NCI-H1436 treated with DMSO at 0.1 percent for 48 hours (cell line): Measurements from ENCODE around the gene ZNF91.
"Not testable (repeated sequence)": the region's sequence is repeated elsewhere in the genome, so short reads cannot be mapped to it uniquely, and the experiment has no call there.

Experiments
- DNase-seq: peaks from one replicate; lab custom pipeline; 2025; lab: John Stamatoyannopoulos, UW

Gene ZNF91

DNA sequence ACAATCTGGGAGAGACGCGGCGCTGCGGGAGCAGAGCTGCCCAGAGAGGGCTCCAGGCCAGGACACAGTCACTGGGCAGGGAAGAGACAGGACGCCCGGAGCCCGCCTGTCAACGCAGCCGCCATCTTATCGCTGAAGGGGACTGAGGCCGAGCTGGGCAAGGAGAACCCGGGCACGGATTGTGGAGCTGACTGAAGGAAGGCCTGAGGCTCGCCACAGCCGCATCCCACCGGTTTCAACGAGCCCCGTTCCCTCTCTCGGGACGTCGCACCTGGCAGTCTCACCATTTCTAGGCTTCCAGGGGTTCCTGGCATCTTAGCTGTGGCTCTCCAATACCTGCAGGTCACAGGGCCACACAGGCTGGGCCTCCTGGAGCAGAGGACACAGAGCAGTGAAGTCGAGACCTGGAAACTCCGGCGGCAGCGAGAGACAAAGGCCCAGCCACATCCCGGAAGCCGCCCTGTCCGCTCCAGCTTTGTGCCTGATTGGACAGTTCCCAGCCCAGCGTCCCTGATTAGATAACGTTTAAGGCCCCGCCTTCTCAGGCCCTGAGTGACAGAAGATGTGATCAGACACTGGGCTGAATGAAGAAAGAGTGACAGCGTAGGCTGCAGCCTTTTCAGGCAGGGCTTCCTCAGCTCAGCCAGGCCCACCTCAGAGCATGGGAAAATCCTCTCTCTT is at the start of gene ZNF91:
Gene ZNF91 (minus strand): TSS at position 431 of the 681 bp plus-strand sequence. CDS start 117 bp downstream, at position 314.
- peak; percentile 83 for DNase-seq

DNA sequence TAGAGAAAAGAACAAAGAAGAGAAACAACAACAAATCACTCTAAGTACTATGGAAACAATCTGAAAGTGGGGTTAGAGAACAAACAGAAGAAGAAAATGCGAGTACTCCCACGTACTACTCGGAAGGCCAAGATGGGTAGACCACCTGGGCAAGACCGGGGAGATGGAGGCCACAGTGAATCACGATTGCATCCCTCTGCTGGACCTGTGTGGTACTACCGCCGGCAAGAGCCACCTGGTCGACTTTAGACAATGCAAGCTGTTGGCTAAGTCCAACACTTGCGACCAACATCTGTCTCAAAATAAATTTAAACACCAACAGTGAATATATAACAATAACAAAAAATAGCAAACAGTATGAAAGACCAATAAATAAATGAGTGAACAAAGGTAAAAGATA is 45.5 kb upstream of the ZNF91 start:
- DNase-seq, result no peak

DNA sequence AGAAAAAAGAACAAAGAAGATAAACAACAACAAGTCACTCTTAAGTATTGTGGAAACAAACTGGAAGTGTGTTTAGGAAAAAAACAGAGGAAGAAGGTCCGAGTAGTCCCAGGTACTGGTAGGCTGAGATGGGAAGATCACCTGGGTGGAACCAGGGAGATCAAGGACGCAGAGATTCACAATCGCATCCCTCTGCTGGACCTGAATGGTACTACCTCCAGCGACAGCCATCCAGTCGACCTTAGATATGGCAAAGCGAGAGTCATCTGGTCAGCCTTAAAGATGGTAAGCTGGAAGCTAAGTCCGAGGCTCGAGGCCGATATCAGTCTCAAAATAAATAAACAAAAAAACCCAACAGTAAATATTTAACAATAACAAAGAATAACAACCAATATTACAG is 44.9 kb upstream of the ZNF91 start:
- no peak for DNase-seq

DNA sequence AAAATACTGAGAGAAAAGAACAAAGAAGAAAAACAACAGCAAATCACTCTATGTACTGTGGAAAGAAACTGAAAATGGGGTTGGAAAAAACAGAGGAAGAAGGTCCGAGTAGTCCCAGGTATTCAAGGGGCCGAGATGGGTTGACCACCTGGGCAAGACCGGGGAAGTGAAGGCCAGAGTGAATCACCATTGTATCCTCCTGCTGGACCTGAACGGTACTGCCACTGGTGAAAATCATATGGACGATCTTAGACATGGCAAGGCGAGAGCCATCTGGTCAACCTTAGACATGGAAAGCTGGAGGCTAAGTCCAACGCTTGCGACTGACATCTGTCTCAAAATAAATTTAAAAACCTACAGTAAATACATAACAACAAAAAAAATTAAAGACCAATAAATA is 44.4 kb upstream of the ZNF91 start:
- DNase-seq, result no peak

DNA sequence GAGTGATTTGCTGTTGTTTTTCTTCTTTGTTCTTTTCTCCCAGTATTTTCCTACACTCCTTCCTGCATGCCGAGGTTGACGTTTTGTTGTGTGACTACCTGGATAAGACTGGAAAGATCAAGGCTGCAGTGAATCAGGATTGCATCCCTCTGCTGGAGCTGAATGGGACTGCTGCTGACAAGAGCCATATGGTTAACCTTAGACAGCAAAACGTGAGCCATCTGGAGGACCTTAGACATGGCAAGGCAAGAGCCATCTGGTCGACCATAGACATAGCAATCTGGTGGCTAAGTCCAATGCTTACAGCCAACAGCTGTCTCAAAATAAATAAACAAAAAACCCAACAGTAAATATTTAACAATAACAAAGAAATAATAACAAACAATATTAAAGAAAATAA is 42.6 kb upstream of the ZNF91 start:
- DNase-seq, result no peak

DNA sequence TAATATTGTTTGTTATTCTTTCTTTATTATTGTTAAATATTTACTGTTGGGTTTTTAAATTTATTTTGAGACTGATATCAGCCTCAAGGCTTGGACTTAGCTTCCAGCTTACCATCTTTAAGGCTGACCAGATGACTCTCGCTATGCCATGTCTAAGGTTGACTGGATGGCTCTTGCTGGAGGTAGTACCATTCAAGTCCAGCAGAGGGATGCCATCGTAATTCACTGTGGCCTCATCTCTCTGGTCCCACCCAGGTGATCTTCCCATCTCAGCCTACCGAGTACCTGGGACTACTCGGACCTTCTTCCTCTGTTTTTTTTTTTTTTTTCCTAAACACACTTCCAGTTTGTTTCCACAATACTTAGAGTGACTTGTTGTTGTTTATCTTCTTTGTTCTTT is 41.7 kb upstream of the ZNF91 start:
- DNase-seq, result no peak

DNA sequence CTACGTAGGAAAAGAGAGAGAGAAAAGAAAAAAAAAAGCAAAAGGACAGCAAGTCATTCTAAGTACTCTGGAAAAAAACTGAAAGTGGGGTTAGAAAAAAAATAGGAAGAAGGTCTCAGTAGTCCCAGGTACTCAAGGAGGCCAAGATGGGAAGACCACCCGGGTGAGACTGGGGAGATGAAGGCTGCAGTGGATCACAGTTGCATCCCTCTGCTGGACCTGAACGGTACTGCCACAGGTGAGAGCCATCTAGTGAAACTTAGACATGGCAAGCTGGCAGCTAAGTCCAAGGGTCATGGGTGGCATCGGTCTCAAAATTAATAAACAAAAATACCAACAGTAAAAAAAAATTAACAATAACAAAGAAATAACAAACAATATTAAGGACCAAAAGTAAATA is 41.0 kb upstream of the ZNF91 start:
- DNase-seq, result no peak

DNA sequence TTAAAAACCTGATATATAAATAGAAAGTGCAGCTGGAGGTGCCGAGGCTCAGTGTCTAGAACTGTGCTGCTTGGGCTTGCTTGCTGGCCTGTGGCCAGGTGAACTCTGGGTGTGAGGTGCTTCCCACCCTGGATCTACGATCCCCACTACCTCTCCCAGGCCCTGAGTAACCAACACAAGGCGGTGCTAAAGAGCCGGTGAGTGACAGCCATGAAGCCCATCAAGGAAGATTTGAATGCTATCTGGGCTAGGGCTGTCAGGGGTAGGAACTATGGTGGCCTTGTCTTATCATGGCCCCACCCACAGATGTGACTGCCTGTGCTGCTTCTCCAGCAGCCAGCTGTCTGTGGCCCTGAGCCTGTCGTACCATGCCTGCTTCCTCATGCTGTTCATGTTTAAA is 25.6 kb upstream of the ZNF91 start:
- no peak for DNase-seq

DNA sequence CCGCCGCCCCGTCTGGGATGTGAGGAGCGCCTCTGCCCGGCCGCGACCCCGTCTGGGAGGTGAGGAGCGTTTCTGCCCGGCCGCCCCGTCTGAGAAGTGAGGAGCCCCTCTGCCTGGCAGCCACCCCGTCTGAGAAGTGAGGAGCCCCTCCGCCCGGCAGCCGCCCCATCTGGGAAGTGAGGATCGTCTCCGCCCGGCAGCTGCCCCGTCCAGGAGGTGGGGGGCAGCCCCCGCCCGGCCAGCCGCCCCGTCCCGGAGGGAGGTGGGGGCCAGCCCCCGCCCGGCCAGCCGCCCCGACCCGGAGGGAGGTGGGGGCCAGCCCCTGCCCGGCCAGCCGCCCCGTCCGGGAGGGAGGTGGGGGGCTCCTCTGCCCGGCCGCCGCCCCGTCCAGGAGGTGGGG is 24.0 kb upstream of the ZNF91 start:
- not testable (repeated sequence) for DNase-seq

DNA sequence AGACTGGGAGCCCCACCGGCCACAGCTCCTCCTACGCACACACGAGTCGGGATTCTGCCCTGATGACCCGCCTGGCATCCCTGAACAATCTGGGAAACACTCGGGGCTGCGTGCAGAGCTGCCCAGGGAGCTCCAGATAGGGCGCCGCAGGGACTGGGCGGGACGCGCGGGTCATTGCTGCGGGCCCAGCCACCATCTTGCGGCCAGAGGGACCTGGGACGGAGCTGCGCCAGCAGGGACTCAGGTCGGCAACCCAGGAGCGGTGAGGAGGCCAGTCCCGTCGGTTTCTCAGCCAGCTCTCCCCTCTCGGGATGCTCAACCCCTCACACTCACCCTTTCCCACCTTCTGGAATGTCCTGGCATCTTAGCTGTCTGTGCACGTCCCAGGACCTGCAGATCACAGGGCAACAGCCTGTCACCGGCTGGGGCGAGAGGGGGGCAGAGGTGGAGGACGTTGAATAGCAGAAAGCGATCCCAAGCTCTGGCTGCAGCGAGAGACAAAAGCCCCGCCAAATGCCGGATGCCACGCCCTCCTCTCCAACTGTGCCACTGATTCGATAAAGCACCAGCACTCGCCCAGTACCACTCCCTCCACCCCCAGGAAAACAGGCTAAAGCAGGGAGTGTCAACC is 20.4 kb upstream of the ZNF91 start:
- DNase-seq, result no peak

DNA sequence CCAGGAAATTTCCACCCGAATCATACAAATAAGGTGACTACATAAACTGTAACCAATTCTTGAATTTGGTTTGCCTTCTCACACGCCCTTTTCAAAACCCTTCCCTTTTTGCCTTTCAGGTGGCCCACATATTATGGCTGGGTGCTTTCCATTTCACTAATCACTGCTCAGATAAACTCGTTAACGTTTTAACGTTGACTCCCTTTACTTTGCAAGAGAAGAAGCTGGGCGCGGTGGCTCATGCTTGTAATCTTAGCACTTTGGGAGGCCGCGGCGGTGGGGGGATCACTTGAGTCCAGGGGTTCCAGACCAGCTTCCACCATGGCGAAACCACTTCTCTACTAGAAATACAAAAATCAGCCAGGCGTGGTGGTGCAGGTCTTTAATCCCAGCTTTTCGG is 19.8 kb upstream of the ZNF91 start:
- no peak for DNase-seq

DNA sequence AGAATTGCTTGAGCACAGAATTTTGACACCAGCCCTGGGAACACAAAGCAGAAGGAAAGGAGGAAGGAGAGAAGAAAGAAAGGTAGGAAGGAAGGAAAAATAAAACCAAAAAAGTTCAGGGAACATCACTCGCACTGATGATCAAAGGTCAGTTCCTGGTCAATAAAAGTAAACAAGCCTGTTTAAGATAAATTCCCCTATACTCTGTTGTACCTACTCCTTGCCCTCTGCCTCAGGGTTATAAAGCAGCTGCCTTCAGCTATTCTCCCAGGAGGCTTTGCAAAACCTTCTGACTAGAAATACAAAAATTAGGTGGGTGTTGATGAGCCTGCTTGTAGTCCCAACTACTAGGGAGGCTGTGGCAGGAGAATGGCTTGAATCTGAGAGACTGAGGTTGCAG is 14.9 kb upstream of the ZNF91 start:
- DNase-seq, result no peak

DNA sequence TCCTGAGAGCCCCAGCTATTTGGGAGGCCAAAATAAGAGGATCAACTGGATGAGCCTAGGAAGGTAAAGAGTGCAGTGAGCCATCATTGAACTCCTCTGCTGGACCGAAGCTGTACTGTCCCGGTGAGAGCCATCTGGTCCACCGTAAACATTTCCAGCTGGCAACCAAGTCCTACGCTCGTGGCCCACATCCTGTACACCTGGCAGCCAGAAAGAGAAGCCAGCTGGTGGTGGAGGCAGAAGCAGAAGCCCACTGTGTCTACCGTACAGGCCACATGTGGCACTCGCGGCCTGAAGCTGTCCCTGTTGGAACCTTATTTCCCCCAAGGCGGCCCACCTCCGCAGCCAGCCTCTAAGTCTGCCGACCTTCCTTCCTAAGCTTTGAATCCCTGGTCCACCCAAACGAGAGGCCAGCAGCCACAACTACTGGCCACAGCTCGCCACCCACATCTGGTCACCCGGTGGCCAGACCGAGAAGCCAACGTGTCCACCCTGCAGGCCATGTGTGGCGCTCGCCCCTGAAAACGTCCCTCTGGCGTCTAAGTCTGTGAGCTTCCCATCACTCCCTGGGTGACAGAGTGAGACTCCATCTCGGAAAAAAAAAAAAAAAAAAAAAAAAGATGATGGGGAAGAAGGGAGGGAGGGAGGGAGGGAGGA is 14.2 kb upstream of the ZNF91 start:
- DNase-seq, result no peak

DNA sequence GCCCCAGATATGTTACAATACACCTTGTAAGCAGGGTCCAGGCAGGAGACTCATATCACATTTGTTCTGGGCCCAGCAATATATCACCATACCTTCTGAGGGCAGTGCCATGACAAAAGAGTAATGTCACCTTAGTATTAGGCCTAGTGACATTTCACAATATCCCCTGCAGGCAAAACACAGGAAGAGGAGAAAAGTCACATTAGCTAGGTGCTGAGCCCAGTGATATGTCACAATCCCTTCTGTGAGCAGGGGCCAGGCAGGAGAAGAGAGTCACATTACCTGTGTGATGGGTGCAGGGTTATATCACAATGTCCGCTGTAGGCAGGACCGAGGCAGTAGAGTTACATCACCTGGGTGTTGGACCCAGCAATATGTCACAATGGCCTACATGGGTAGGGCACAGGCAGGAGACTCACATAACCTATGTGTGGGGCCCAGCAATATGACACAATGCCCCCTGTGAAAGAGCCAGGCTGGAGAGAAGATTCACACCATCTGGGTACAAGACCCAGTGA is 12.4 kb upstream of the ZNF91 start:
- DNase-seq, result no peak

DNA sequence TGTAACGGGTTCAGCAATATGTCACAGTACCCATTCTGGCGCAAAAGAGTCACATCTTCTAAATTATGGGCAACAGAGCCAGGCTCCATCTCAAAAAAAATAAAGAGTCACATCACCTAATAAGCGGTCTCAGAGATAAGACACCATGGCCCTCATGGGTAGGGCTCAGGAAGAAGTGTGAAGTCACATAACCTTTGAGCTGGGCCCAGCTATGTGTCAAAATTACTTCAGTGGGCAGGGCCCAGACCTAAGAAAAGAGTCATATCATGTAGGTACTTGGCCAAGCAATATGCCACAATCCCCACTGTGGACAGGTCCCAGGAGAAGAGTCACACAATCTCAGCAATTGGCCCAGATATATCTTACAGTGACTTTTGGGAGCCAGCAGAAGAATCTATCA is 11.4 kb upstream of the ZNF91 start:
- DNase-seq, result no peak

DNA sequence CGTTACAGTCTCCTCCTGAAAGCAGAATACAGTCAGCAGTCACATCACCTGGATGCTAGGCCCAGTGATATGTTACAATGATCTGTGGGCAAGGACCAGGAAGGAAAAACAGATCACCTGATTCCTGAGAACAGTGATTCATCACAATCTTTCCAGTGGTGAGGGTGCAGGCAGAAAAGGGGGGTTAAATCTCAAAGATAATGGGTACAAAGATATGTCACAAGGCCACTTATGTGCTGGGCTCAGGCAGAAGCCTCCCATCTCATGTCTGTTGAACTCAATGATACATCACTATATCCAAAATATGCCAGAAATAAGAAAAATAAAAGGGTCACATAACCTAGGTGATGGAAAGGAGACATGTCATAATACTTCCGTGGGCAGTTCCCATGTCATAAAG is 10.8 kb upstream of the ZNF91 start:
- no peak for DNase-seq

DNA sequence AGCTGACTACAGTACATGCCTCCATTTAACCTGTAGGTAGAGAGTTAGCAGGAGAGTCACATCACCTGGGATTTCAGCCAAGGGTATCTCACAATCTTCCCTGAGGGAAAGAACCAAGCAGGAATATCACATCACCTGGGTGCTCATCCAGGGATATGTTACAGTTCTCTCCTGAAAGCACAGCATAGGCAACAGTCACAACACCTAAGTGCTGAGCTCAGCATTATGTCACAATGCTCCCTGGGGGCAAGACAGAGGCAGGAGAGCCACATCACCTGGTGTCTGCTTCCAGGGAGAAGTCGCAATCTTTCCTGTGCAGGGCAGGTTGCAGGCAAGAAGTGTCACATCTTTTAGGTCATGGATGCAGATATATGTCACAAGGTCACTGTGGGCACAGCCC is 9.4 kb upstream of the ZNF91 start:
- DNase-seq, result no peak

DNA sequence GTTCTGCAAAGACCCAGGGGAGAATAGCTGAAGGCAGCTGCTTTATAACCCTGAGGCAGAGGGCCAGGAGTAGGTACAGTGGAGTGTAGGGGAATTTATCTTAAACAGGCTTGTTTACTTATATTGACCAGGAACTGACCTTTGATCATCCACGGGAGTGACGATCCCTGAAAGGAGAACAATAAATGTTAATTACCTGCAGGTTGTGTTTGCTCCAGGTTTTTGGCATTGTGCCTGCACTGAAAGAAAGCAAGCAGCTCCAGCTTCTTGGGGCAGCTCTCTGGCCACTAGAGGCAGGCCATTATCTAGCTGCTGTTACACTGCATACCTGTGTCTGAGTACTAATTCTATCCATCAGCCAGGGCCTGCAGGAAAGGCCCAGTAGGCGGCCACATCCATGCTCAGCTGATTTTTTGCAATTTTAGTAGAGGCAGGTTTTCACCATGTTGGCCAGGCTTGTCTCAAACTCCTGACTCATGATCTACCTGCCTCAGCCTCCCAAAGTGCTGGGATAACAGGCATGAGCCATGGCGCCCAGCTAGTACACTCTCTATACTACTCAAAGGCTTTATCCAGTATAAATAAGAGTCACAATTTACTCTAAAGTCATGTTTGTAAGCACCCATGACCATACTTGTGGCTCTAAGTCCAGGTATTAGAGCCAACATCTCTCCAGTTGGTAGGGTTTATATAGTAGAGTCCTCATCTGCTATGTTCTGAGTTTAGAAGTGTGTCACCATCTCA is 8.5 kb upstream of the ZNF91 start:
- DNase-seq, result no peak

DNA sequence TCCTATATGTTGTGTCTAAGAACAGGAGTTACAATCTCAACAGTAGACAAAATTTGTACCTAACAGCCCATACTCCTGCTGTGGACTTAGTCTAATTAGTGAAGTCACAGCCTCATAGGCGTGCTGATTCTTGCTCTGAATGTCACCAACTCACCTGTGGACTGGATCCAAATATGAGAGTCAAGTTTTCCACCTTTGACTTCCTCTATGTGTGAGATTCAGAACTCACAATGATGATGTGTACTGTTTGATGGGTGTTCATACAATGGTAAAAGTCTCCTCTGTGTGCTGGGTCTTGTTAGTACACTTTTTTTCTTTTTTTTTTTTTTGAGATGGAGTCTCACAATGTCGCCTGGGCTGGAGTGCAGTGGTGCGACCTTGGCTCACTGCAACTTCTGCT is 7.8 kb upstream of the ZNF91 start:
- no peak for DNase-seq

DNA sequence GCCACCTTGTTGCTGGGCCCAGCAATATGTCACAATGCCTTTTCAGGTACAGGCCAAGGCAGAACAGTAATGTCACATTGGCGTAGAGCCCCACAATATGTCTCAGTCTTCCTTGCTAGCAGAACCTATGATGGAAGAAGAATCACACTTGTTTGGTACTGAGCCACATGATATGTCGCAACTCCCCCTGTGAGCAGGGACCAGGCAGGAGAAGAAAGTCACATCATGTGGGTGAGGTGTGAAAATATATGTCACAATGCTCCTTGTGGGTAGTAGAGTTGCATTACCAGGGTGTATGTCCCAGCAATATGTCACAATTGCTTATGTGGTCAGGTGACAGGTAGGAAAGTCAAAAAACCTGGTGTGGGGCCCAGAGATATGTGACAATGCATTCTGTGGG is 7.1 kb upstream of the ZNF91 start:
- DNase-seq, result no peak

DNA sequence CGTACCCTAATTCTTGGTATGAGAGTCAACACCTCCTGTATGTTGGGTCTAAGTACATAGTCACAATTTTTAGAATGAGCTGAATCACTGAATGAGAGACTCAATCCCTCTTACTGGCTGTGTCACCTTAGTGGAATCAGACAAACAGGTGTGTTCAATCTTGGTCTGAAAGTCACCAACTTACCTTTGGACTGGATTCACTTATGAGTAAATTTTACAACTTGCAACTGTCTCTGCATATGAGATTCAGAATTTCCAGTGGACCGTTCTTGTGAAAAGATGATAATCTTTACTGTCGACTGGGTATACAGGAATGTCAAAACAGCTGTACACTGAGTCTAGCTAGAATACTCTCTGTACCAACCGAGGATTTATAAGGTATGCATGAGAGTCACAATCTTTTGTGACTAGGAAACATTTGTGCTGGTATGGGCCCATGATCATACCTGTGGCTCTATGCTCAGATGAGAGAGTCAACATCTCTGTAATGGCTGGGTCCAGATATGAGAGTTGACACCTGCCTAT is 5.9 kb upstream of the ZNF91 start:
- DNase-seq, result no peak

DNA sequence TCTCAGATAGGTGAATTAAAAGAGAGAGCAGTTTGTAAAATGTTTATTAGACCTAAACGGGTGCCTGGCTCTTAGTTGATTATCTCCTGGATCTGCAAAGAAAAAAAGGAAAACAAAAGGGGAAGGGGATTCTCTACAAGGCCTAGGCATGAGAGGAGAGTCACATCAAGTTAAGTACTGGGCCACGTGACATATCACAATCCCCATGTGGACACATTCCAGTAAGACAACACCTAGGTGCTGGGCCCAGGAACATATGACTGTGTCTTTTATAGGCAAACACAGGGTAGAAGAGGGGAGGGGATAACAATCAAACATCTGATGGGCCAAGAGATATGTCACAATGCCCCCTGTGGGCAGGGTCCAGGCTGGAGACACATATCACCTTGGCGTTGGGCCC is 4.2 kb upstream of the ZNF91 start:
- DNase-seq, result no peak
